ENCODE data around the gene SLC9C2. TPM values are rescaled to one million over a fixed set of nuclear protein-coding genes. Genes with fewer than 3 reads are reported as not detected.

SLC9C2 gene
- polyA plus RNA-seq, 1 of the 3 experiments (the other 2 are of a cell fraction): not detected

DNA sequence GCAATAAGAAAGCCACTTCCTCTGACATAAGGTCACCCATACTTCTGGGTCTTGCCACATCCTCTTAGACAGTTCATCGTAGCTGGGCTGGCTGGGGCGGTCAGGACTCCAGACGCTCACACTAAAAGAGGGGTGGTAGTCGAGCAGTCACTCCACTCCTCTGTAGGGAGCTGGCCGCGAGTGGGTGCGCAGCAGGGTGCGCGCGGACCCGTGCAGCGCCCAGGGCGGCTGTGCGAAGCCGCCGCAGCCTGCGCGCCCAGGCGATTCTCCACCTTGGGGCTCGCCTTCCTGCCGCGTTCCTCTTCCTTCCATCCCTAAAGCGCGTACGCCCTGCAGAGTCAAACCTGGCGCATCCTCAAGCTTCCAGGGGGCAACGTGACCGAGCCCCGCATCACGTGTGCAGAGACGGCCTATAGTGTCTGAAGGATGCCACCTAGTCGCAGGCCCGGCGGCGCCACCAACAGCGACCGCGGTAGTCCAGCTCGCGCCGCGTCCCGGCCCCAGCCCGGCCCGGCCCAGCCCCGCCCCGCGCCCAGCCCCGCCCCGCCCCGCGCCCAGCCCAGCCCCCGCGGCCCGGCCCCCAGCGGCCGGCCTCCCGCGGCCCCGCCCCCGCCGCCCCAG is 126.1 kb downstream of the SLC9C2 start:
- DNase-seq: peak; percentile 97
- CTCF ChIA-PET: interaction anchor here (1.2 to 2.7 kb wide), 3 partner anchors 14 to 741 kb away, joined by 4 to 10 read pairs (median 4); no protein-coding TSS in a partner anchor
- H3K27ac ChIP-seq (ENCODE audit: low read depth in 2 of 2, low read length in 1 of 2): peak overlapping the region; percentile 89 to 92
- no peaks in the 10 kb centered on the region for H3K9me3 ChIP-seq
- H4K20me1 ChIP-seq (ENCODE audit: insufficient read depth): peaks cover 8% of the 10 kb centered on the region; the same call in 1 of the 2 replicates
- no peaks in the 10 kb centered on the region for H3K27me3 ChIP-seq (ENCODE audit: insufficient read depth)
- peak overlapping the region; percentile 90 for H3K9ac ChIP-seq
- H3K4me1 ChIP-seq (ENCODE audit: control insufficient read depth in 1 of 2, insufficient read depth in 2 of 2, low read depth in 1 of 2, low read length in 1 of 2): peaks cover 22 to 47% of the 10 kb centered on the region in 2 experiments; a peak in 3 of 4 replicates
- H3K4me2 ChIP-seq: peak overlapping the region; percentile 87
- TF ChIP-seq EP300 (IDR thresholded peaks at IDR 0.05; ENCODE audit: borderline replicate concordance in 1 of 2, low read depth in 1 of 2, low read length in 1 of 2) (no peak), RCOR1 (IDR thresholded peaks at IDR 0.05; ENCODE audit: low read length) (no peak), GABPA (IDR thresholded peaks at IDR 0.05; ENCODE audit: low read depth) (no peak), CHD2 (IDR thresholded peaks at IDR 0.05; ENCODE audit: low read length, partially characterized antibody) (no peak), RAD21 (IDR thresholded peaks at IDR 0.05; ENCODE audit: low read length) (no peak), POLR2AphosphoS5 (IDR thresholded peaks at IDR 0.05; ENCODE audit: low read depth, low read length) (peak; percentile 20; the same call in 1 of the 2 replicates), TAF1 (IDR thresholded peaks at IDR 0.05; ENCODE audit: borderline replicate concordance, low read depth, low read length) (peak; percentile 56; the same call in 1 of the 2 replicates), MXI1 (IDR thresholded peaks at IDR 0.05; ENCODE audit: low read depth, low read length) (peak; percentile 89), NRF1 (IDR thresholded peaks at IDR 0.05; ENCODE audit: low read depth, low read length) (peak; percentile 51)
- TF ChIP-seq, protein P1, sequence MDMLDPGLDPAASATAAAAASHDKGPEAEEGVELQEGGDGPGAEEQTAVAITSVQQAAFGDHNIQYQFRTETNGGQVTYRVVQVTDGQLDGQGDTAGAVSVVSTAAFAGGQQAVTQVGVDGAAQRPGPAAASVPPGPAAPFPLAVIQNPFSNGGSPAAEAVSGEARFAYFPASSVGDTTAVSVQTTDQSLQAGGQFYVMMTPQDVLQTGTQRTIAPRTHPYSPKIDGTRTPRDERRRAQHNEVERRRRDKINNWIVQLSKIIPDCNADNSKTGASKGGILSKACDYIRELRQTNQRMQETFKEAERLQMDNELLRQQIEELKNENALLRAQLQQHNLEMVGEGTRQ (IDR thresholded peaks at IDR 0.05; ENCODE audit: borderline replicate concordance, low read depth, low read length): peak; percentile 94
- TF ChIP-seq, protein P2, sequence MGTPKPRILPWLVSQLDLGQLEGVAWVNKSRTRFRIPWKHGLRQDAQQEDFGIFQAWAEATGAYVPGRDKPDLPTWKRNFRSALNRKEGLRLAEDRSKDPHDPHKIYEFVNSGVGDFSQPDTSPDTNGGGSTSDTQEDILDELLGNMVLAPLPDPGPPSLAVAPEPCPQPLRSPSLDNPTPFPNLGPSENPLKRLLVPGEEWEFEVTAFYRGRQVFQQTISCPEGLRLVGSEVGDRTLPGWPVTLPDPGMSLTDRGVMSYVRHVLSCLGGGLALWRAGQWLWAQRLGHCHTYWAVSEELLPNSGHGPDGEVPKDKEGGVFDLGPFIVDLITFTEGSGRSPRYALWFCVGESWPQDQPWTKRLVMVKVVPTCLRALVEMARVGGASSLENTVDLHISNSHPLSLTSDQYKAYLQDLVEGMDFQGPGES (IDR thresholded peaks at IDR 0.05; ENCODE audit: low read depth, low read length): no peak
- TF ChIP-seq, protein P3, sequence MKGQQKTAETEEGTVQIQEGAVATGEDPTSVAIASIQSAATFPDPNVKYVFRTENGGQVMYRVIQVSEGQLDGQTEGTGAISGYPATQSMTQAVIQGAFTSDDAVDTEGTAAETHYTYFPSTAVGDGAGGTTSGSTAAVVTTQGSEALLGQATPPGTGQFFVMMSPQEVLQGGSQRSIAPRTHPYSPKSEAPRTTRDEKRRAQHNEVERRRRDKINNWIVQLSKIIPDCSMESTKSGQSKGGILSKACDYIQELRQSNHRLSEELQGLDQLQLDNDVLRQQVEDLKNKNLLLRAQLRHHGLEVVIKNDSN (IDR thresholded peaks at IDR 0.05; ENCODE audit: borderline replicate concordance, low read depth): peak; percentile 95
- TF ChIP-seq, protein P4, sequence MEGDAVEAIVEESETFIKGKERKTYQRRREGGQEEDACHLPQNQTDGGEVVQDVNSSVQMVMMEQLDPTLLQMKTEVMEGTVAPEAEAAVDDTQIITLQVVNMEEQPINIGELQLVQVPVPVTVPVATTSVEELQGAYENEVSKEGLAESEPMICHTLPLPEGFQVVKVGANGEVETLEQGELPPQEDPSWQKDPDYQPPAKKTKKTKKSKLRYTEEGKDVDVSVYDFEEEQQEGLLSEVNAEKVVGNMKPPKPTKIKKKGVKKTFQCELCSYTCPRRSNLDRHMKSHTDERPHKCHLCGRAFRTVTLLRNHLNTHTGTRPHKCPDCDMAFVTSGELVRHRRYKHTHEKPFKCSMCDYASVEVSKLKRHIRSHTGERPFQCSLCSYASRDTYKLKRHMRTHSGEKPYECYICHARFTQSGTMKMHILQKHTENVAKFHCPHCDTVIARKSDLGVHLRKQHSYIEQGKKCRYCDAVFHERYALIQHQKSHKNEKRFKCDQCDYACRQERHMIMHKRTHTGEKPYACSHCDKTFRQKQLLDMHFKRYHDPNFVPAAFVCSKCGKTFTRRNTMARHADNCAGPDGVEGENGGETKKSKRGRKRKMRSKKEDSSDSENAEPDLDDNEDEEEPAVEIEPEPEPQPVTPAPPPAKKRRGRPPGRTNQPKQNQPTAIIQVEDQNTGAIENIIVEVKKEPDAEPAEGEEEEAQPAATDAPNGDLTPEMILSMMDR (IDR thresholded peaks at IDR 0.05): no peak
- TF ChIP-seq, protein P5, sequence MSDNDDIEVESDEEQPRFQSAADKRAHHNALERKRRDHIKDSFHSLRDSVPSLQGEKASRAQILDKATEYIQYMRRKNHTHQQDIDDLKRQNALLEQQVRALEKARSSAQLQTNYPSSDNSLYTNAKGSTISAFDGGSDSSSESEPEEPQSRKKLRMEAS (IDR thresholded peaks at IDR 0.05; ENCODE audit: low read depth): peak; percentile 68
- TF ChIP-seq, protein P6, sequence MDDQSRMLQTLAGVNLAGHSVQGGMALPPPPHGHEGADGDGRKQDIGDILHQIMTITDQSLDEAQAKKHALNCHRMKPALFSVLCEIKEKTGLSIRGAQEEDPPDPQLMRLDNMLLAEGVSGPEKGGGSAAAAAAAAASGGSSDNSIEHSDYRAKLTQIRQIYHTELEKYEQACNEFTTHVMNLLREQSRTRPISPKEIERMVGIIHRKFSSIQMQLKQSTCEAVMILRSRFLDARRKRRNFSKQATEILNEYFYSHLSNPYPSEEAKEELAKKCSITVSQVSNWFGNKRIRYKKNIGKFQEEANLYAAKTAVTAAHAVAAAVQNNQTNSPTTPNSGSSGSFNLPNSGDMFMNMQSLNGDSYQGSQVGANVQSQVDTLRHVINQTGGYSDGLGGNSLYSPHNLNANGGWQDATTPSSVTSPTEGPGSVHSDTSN (IDR thresholded peaks at IDR 0.05): no peak
- no peaks in the 10 kb centered on the region for H3K9me2 ChIP-seq
- peaks cover 23 to 28% of the 10 kb centered on the region in 2 experiments for H3K36me3 ChIP-seq (replicated peaks in 1 of 2; ENCODE audit: control insufficient read depth in 1 of 2, insufficient read depth in 2 of 2, low read length in 1 of 2)
- peaks cover 71% of the 10 kb centered on the region for H3K79me2 ChIP-seq (ENCODE audit: insufficient read depth)
- POLR2A ChIA-PET: interaction anchor here (0.9 to 1.1 kb wide), 2 partner anchors 347 to 1522 kb away, joined by 3 to 4 read pairs; partner anchors contain the start of gene DARS2
- WGBS (ENCODE audit: low lambda C conversion rate): 1% methylated on average over 14 of the region's 62 CpGs
- peak overlapping the region; percentile 75 to 99 for H3K4me3 ChIP-seq (ENCODE audit: low read depth in 2 of 2, low read length in 1 of 2)
- H3F3A ChIP-seq (replicated peaks; ENCODE audit: insufficient read depth): peaks cover 36% of the 10 kb centered on the region
- H2AFZ ChIP-seq (ENCODE audit: low read depth): peak overlapping the region; percentile 85

All from SK-N-SH (cell line).